HG03064 (cell line): ENCODE measurements around the gene SCYGR5.
"Not testable (repeated sequence)": the region's sequence is repeated elsewhere in the genome, so short reads cannot be mapped to it uniquely, and the experiment has no call there.

Experiments
- ATAC-seq: cut with Tn5 transposase; IDR thresholded peaks from one replicate; pipeline ENCODE4 v1.9.1; 2021; ENCODE audit warnings: low read depth; ENCODE audit not compliant: unreplicated experiment

The SCYGR5 gene

GRCh38 chr2:227671170-227671905 is 4.7 kb downstream of the SCYGR5 start:
- no peak for ATAC-seq

DNA sequence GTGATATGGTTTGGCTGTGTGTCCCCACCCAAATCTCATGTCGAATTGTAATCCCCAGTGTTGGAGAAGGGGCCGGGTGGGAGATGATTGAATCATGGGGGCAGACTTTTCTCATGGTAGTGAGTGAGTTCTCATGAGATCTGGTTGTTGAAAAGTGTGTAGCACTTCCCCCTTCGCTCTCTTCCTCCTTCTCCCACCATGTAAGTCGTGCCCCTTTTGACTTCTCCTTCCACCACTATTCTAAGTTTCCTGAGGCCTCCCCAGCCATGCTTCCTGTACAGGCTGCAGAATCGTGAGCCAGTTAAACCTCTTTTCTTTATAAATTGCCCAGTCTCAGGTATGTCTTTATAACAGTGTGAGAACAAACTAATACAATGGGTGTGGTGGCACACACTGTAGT is 7.0 kb downstream of the SCYGR5 start:
- not testable (repeated sequence) for ATAC-seq

GRCh38 chr2:227674485-227674884 is 7.9 kb downstream of the SCYGR5 start:
- ATAC-seq: no peak

DNA sequence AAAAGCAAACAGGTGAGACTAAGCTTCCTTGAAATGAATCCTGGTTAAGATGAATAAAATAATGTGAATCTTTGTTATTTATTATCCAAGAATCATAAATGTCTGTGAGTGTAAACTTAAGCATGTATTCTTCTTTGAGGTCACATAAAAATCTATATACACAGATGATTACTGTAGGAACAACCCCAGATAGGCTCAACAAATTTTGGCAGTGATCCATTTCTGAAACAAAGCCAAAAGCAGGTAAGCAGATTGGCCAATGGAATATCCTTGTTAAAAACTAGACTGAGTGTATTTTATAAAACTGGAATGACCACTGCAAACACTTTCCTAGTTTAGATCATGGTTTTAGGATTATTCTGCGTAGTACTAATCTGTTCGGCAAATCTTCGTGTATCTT is 11.3 kb downstream of the SCYGR5 start:
- no peak for ATAC-seq

DNA sequence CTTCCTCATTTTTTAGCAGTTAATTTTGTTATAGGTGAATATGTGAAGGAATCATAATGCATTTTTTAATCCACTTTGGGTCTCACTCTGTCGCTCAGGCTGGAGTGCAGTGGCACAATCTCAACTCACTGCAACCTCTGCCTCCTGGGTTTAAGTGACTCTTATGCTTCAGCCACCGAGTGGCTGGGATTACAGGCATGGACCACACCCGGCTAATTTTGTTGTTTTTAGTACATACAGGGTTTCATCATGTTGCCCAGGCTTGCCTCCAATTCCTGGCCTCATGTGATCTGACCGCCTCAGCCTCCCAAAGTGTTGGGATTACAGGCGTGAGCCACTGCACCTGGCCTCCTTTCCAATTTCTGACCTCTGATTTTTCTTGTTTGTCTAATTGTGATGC is 17.7 kb downstream of the SCYGR5 start:
- no peak for ATAC-seq

DNA sequence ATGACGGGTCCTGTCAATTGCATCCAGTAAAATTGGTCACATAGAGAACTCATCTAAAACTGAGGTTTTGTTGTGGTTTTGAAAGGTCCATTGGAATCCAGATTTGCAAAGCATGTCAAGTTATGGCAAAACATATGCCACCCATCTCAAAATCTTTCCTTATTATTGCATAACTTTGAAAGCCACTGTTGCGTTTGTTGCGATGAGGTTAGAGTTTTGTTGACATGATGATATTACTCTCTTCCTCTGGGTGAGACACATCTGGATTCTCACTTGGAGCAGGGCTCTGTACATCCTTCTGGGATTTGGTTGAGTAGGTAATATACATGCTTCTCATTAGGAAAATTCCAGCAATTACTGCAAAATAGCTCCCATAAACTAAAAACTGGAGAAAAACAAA is 20.6 kb downstream of the SCYGR5 start:
- no peak for ATAC-seq

DNA sequence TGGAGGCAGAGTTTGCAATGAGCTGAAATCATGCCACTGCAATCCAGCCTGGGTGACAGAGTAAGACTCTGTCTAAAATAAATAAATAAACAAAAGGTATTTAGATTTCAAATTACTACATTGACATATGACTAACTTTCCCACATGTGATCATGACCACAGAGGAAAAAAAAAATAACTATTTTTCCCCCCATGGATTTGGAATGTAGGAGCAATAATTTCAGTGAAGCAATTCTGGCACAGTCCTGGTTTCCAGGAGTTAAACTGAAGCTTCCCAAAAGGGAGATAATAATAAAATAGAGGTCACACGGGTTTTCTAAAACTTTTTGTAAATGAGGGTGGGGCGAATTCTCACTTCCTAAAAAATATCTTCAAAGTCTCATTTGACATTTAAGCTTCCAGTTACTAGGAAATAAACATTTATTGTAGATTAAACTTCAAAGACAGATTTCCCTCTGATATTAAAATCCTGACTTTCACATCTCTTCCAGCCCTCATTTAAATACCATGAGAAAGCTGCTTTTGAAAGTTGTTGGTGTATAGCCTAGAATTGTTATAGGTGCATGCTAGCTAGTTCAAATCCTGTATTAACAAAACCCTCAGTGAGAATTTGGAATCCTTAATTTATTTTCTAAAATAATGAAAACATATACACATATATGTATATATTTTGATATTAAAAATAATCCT is 30.5 kb downstream of the SCYGR5 start:
- ATAC-seq: no peak

DNA sequence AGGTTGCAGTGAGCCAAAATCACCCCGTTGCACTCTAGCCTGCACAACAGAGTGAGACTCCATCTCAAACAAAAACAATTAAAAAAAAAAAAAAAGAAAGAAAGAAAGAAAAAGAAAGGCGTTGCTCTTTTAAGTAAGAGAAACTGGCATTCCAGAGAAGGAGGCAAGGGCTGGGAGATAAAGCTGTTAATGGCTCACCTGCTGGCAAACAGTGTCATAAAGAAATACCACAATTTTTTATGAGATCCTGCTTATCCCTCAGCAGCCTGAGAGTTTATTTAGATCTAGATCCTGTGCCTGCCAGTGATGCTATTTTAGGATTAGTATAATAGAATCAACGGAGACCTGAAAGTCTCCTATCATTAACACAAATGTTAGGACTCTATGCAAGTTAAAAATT is 35.0 kb downstream of the SCYGR5 start:
- ATAC-seq: no peak

DNA sequence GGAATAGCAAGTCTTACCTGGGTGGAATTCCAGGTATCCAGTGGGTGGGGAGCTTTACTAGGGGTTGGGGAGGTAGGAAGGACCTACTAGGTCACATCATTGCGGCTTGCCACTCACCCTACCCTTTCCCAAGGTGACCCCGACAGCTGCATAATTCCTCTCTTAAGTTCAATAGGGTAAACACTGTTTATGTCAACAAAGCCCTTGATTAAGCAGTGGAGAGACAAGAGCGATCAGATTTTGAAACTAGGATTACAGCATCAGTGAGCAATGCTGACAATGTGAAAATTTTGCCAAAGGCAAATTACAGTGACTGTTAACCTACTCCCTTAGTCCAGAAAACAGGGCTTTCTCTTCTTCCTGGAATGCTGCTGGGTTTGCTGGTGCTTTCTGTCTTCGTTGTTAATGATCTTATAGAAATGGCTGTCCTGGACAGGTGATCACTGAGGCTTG is 36.7 kb downstream of the SCYGR5 start:
- ATAC-seq: no peak

DNA sequence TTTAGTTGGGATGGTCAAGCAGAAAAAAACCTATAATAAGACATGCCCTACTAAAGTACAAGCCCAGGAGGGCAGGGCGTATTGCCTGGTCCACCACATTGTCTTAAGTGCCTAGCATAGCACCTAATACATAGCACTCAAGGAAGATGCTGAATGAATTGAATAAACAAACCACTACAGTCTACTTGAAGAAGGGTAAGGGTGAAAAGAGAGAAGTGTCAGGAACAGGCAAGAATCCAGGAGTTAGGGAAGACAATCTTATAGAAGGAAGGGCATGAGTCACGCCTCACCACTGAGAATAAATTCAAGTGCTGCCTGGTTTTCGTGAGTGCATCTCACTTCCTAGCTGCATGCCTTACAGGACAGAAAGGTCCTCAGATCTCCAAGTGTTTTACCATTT is 37.4 kb downstream of the SCYGR5 start:
- ATAC-seq: no peak

DNA sequence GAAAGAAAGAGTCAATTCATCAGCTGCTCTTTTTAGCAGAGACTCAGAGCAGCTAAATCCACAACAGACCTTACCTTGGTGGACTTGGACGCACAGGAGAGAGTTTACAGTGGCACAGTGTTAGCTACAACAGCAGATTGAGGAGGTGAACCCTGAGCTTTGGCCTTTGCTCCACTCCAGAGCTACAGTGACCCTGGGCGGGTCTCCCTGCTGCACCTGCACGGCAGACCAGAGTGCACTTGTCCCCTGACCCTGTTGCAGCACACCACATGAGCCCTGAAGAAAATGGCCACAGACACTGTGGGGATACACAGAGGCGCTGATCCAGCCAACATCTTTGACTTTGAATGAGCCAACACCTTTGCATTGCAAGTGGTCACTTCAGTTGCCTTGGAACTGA is 40.3 kb downstream of the SCYGR5 start:
- no peak for ATAC-seq

- no peak for ATAC-seq
Observed at GRCh38 chr2:227707390-227707789, 40.8 kb downstream of the SCYGR5 start.

DNA sequence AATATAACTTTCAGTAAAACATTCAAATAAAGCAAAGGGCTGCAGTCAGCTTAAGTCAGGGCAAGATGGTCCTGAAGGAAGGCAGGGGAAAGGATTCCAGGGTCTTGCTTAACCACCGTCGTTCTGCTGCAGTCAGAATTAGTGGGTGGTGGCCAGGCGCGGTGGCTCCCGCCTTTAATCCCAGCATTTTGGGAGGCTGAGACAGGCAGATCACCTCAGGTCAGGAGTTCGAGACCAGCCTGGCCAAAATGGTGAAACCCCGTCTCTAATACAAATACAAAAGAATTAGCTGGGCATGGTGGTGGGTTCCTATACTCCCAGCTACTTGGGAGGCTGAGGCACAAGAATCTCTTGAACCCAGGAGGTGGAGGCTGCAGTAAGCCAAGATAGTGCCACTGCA is 44.4 kb downstream of the SCYGR5 start:
- no peak for ATAC-seq

- no peak for ATAC-seq
Observed at GRCh38 chr2:227713291-227713690, 46.7 kb downstream of the SCYGR5 start.

GRCh38 chr2:227716501-227716900 is 49.9 kb downstream of the SCYGR5 start:
- ATAC-seq: no peak
